ENCODE measurements around the gene LBP. TPM values are rescaled to one million over a fixed set of nuclear protein-coding genes. Genes with fewer than 3 reads are reported as not detected.

The LBP gene
- total RNA-seq, 4 donors from 2014 or later = 1.4 to 17.9 (median 6.5) TPM

- intact Hi-C loops (cut with DNase I; ENCODE audit: low total_unique reads) = no loop called here
- DNase-seq = no peak
These were observed 7.9 kb downstream of the LBP start for GRCh38 chr20:38354227-38354626.

GRCh38 chr20:38355161-38356012 lies 9.1 kb downstream of the LBP start:
- Histone ChIP-seq H3K27ac (no peak overlapping the region), H3K4me3 (no peak overlapping the region), H3K9me3 (no peaks in the 10 kb centered on the region), H3K36me3 (no peaks in the 10 kb centered on the region), H3K4me1 (no peaks in the 10 kb centered on the region), H3K27me3 (no peaks in the 10 kb centered on the region)
- ATAC-seq = no peak
- no peak for DNase-seq
- in situ Hi-C loops (cut with MboI; ENCODE audit: low sequenced_read_pairs in 4 of 4) = no loop called here
- intact Hi-C loops (cut with DNase I; ENCODE audit: low total_unique reads) = loop anchor here (1.0 kb wide), 1 partner anchor 16 kb away; no protein-coding TSS in a partner anchor
- TF ChIP-seq POLR2A (IDR thresholded peaks at IDR 0.05) = no peak

More at GRCh38 chr20:38354227-38354626, 7.9 kb downstream of the LBP start:
- H3K36me3 ChIP-seq = no peaks in the 10 kb centered on the region
- no peaks in the 10 kb centered on the region for H3K9me3 ChIP-seq
- no peaks in the 10 kb centered on the region for H3K27me3 ChIP-seq
- TF ChIP-seq POLR2A (IDR thresholded peaks at IDR 0.05) (no peak), CTCF (IDR thresholded peaks at IDR 0.05 in 4 of 5, conservative IDR thresholded peaks at IDR 0.05 in 1 of 5) (no peak)
- no peak overlapping the region for H3K27ac ChIP-seq
- no peaks in the 10 kb centered on the region for H3K4me1 ChIP-seq
- no peak for ATAC-seq
- H3K4me3 ChIP-seq = no peak overlapping the region
- in situ Hi-C loops (cut with MboI; ENCODE audit: low sequenced_read_pairs in 4 of 4) = no loop called here

- ATAC-seq (no peak), DNase-seq (no peak)
- Histone ChIP-seq H3K27ac (no peak overlapping the region), H3K36me3 (no peaks in the 10 kb centered on the region), H3K27me3 (no peaks in the 10 kb centered on the region), H3K9me3 (no peaks in the 10 kb centered on the region), H3K4me1 (no peaks in the 10 kb centered on the region), H3K4me3 (no peak overlapping the region)
- in situ Hi-C loops (cut with MboI; ENCODE audit: low sequenced_read_pairs in 4 of 4) (no loop called here), intact Hi-C loops (cut with DNase I; ENCODE audit: low total_unique reads) (no loop called here)
- TF ChIP-seq POLR2A (IDR thresholded peaks at IDR 0.05) (no peak), CTCF (IDR thresholded peaks at IDR 0.05 in 4 of 5, conservative IDR thresholded peaks at IDR 0.05 in 1 of 5) (no peak)
These were observed 11.4 kb downstream of the LBP start for GRCh38 chr20:38357653-38358207.

- ATAC-seq = no peak
- intact Hi-C loops (cut with DNase I; ENCODE audit: low total_unique reads) = no loop called here
- no peaks in the 10 kb centered on the region for H3K4me1 ChIP-seq
- no peaks in the 10 kb centered on the region for H3K9me3 ChIP-seq
- H3K27ac ChIP-seq = no peak overlapping the region
- no peaks in the 10 kb centered on the region for H3K27me3 ChIP-seq
- TF ChIP-seq CTCF (IDR thresholded peaks at IDR 0.05 in 4 of 5, conservative IDR thresholded peaks at IDR 0.05 in 1 of 5) (no peak), POLR2A (IDR thresholded peaks at IDR 0.05) (no peak)
- DNase-seq = no peak
- in situ Hi-C loops (cut with MboI; ENCODE audit: low sequenced_read_pairs in 4 of 4) = no loop called here
- no peak overlapping the region for H3K4me3 ChIP-seq
- no peaks in the 10 kb centered on the region for H3K36me3 ChIP-seq
These were observed 12.3 kb downstream of the LBP start for GRCh38 chr20:38358556-38358955.

GRCh38 chr20:38363004-38363747 lies 16.9 kb downstream of the LBP start:
- no peaks in the 10 kb centered on the region for H3K4me1 ChIP-seq
- TF ChIP-seq CTCF (IDR thresholded peaks at IDR 0.05 in 4 of 5, conservative IDR thresholded peaks at IDR 0.05 in 1 of 5) (no peak), POLR2A (IDR thresholded peaks at IDR 0.05) (no peak)
- no peaks in the 10 kb centered on the region for H3K36me3 ChIP-seq
- H3K9me3 ChIP-seq = no peaks in the 10 kb centered on the region
- in situ Hi-C loops (cut with MboI; ENCODE audit: low sequenced_read_pairs in 4 of 4) = no loop called here
- DNase-seq (no peak), ATAC-seq (no peak)
- H3K27ac ChIP-seq = no peak overlapping the region
- H3K27me3 ChIP-seq = no peaks in the 10 kb centered on the region
- no peak overlapping the region for H3K4me3 ChIP-seq
- intact Hi-C loops (cut with DNase I; ENCODE audit: low total_unique reads) = no loop called here

Measured in gastrocnemius medialis (tissue), 4 donors.